ENCODE measurements around the gene HUS1.

DNA sequence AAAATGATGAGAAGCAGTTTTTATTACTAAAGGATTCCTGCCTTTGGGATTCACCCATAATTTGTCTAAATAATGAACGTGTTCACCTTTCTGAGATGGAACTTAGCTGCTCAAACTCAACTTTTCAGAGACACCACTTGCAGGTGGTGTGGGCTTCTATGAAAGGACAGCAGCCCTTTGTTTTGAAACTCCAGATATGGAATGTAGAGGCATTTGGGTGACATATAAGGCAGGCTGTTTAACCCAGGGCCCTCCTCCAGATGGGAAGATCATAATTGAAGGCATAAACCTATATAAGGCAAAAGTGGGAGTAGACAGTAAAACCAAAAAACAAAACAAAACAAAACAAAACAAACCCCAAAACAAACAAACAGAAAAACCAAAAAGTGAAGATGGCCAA lies 11.9 kb upstream of the HUS1 start:
- TF ChIP-seq POLR2AphosphoS5 (IDR thresholded peaks at IDR 0.05): no peak
- no peak for TF ChIP-seq EP300 (IDR thresholded peaks at IDR 0.05; ENCODE audit: low read depth)

All from transverse colon (tissue), 3 donors.